IMR-90 (cell line): Measurements from ENCODE around the gene LRRC8C. TPM values are rescaled to one million over a fixed set of nuclear protein-coding genes. Genes with fewer than 3 reads are reported as not detected.

Experiments
- ATAC-seq: fragments of 200-7000 bp; cut with Tn5 transposase; 2 replicates; pipeline ENCODE4 v1.9.1; 2020; ENCODE audit warnings: low read depth, mild to moderate bottlenecking, moderate library complexity
- BruUV-seq: library from RNA; stranded (reverse); fragments of 400-500 nt; replicated peaks from 2 replicates; lab custom pipeline; 2021; lab: Mats Ljungman, UMichigan
- CTCF ChIA-PET: fragments of 300-600 bp; formaldehyde crosslinking; extraction: SDS; loops from one replicate; lab custom pipeline; 2021; ENCODE audit warnings: antibody characterized with exemption; lab: Yijun Ruan, JAX
- POLR2A ChIA-PET: fragments of 300-600 bp; sonication (Branson Sonifier 250); formaldehyde crosslinking; loops from one replicate; lab custom pipeline; 2022; ENCODE audit warnings: antibody characterized with exemption; ENCODE audit not compliant: unreplicated experiment; lab: Charles Lee
- DNase-seq: peaks from one replicate; pipeline ENCODE4 v3.0.0; 2013
- H2AFZ ChIP-seq: replicated peaks from 2 replicates; pipeline ENCODE3; 2013; ENCODE audit warnings: low read length, mild to moderate bottlenecking; ENCODE audit not compliant: poor library complexity
- H2AK5ac ChIP-seq: 2 replicates; pipeline ENCODE4 v1.6.1; 2013; ENCODE audit warnings: low read depth, low read length, inconsistent platforms
- H2AK9ac ChIP-seq: replicated peaks from 2 replicates; pipeline ENCODE3; 2013; ENCODE audit warnings: mild to moderate bottlenecking, low read depth, low read length, moderate library complexity; ENCODE audit not compliant: poor library complexity
- H2BK120ac ChIP-seq: 2 replicates; pipeline ENCODE4 v1.6.1; 2013; ENCODE audit warnings: low read depth, low read length, inconsistent platforms
- H2BK15ac ChIP-seq: 3 replicates; pipeline ENCODE4 v1.6.1; 2013; ENCODE audit warnings: low read depth, low read length, inconsistent platforms
- H2BK20ac ChIP-seq: 2 replicates; pipeline ENCODE4 v1.6.1; 2013; ENCODE audit warnings: low read depth, mild to moderate bottlenecking, inconsistent platforms, low read length, moderate library complexity
- H2BK5ac ChIP-seq: 2 replicates; pipeline ENCODE4 v1.6.1; 2013; ENCODE audit warnings: mild to moderate bottlenecking, low read depth, low read length, inconsistent platforms; ENCODE audit not compliant: poor library complexity, severe bottlenecking
- H3K14ac ChIP-seq: replicated peaks from 2 replicates; pipeline ENCODE4 v1.6.1; 2013; ENCODE audit warnings: low read depth, low read length, inconsistent platforms
- H3K18ac ChIP-seq: 2 replicates; pipeline ENCODE4 v1.6.1; 2013; ENCODE audit warnings: low read depth, low read length, control low read depth
- H3K23ac ChIP-seq: 2 replicates; pipeline ENCODE4 v1.6.1; 2013; ENCODE audit warnings: low read depth, low read length, inconsistent platforms
- H3K27ac ChIP-seq: 2 replicates; pipeline ENCODE4 v1.5.1; 2013; ENCODE audit warnings: mild to moderate bottlenecking, control low read depth, low read length; ENCODE audit not compliant: insufficient read depth
- H3K27me3 ChIP-seq: 2 replicates; pipeline ENCODE4 v1.6.1; 2013; ENCODE audit warnings: low read length; ENCODE audit not compliant: control insufficient read depth, insufficient read depth
- H3K36me3 ChIP-seq: 2 replicates; pipeline ENCODE4 v1.6.1; 2013; ENCODE audit warnings: low read length, mixed read lengths; ENCODE audit not compliant: control insufficient read depth, insufficient read depth
- H3K4ac ChIP-seq: 2 replicates; pipeline ENCODE4 v1.6.1; 2013; ENCODE audit warnings: low read depth, low read length, inconsistent platforms
- H3K4me1 ChIP-seq: 2 replicates; pipeline ENCODE4 v1.6.1; 2013; ENCODE audit warnings: low read length, mixed read lengths; ENCODE audit not compliant: control insufficient read depth, insufficient read depth
- H3K4me2 ChIP-seq: 2 replicates; pipeline ENCODE4 v1.6.1; 2013; ENCODE audit warnings: low read depth, mild to moderate bottlenecking, control low read depth, low read length, moderate library complexity
- H3K4me3 ChIP-seq: 2 replicates; pipeline ENCODE4 v1.5.1; 2013; ENCODE audit warnings: low read depth, mild to moderate bottlenecking, control low read depth, low read length, moderate library complexity; ENCODE audit not compliant: insufficient read depth
- H3K56ac ChIP-seq: 2 replicates; pipeline ENCODE4 v1.6.1; 2013; ENCODE audit warnings: low read length, inconsistent platforms; ENCODE audit not compliant: insufficient read depth; ENCODE audit errors: extremely low read depth
- H3K79me1 ChIP-seq, 2 experiments: 2 replicates each; pipeline ENCODE4 v1.6.1; 2013; ENCODE audit warnings: low read length in 2 of 2, inconsistent platforms in 1 of 2, low read depth in 1 of 2
- H3K9ac ChIP-seq: 2 replicates; pipeline ENCODE4 v1.6.1; 2013; ENCODE audit warnings: low read depth, low read length, control low read depth
- H3K9me1 ChIP-seq: 2 replicates; pipeline ENCODE4 v1.6.1; 2013; ENCODE audit warnings: low read length, inconsistent platforms; ENCODE audit not compliant: insufficient read depth
- H3K9me3 ChIP-seq: 2 replicates; pipeline ENCODE4 v1.6.1; 2013; ENCODE audit warnings: low read length; ENCODE audit not compliant: control insufficient read depth, insufficient read depth
- H4K20me1 ChIP-seq: 2 replicates; pipeline ENCODE4 v1.6.1; 2013; ENCODE audit warnings: low read length, inconsistent platforms; ENCODE audit not compliant: insufficient read depth
- H4K5ac ChIP-seq: 2 replicates; pipeline ENCODE4 v1.6.1; 2013; ENCODE audit warnings: mild to moderate bottlenecking, low read depth, low read length, control low read depth
- H4K8ac ChIP-seq, 2 experiments: 2 replicates each; pipeline ENCODE4 v1.6.1; 2013; ENCODE audit warnings: low read depth in 2 of 2, low read length in 2 of 2, control low read depth in 1 of 2, inconsistent platforms in 1 of 2
- H4K91ac ChIP-seq: 2 replicates; pipeline ENCODE4 v1.6.1; 2013; ENCODE audit warnings: low read depth, low read length, inconsistent platforms; ENCODE audit not compliant: insufficient read depth
- BHLHE40 ChIP-seq: fragments of 150-350 bp; IDR thresholded peaks from 2 replicates; pipeline ENCODE4 v1.6.1; 2016; ENCODE audit warnings: mild to moderate bottlenecking, low read depth, low read length
- CEBPB ChIP-seq: IDR thresholded peaks from 2 replicates; pipeline ENCODE4 v1.6.1; 2012; ENCODE audit warnings: low read depth, low read length, improper control_type of control experiment
- CHD1 ChIP-seq: IDR thresholded peaks from 2 replicates; pipeline ENCODE4 v1.6.1; 2012; ENCODE audit warnings: low read depth, low read length, improper control_type of control experiment
- ELK1 ChIP-seq: fragments of 150-350 bp; IDR thresholded peaks from 2 replicates; pipeline ENCODE4 v1.6.1; 2016; ENCODE audit warnings: low read depth, mild to moderate bottlenecking, low read length, moderate library complexity, borderline replicate concordance
- FOS ChIP-seq: fragments of 150-350 bp; IDR thresholded peaks from 2 replicates; pipeline ENCODE4 v1.6.1; 2016; ENCODE audit warnings: low read depth, low read length
- MAFK ChIP-seq: IDR thresholded peaks from 2 replicates; pipeline ENCODE4 v1.6.1; 2012; ENCODE audit warnings: low read depth, low read length, improper control_type of control experiment
- MAZ ChIP-seq: IDR thresholded peaks from 2 replicates; pipeline ENCODE4 v1.6.1; 2012; ENCODE audit warnings: low read depth, mild to moderate bottlenecking, low read length, improper control_type of control experiment, moderate library complexity, borderline replicate concordance
- MXI1 ChIP-seq: IDR thresholded peaks from 2 replicates; pipeline ENCODE4 v1.6.1; 2012; ENCODE audit warnings: low read depth, mild to moderate bottlenecking, low read length, moderate library complexity, borderline replicate concordance
- NFE2L2 ChIP-seq: fragments of 150-350 bp; IDR thresholded peaks from 2 replicates; pipeline ENCODE4 v1.6.1; 2016; ENCODE audit warnings: low read depth, mild to moderate bottlenecking, low read length
- POLR2A ChIP-seq: IDR thresholded peaks from 2 replicates; pipeline ENCODE4 v1.6.1; 2012; ENCODE audit warnings: mild to moderate bottlenecking, low read depth, low read length
- RAD21 ChIP-seq: IDR thresholded peaks from 2 replicates; pipeline ENCODE4 v1.6.1; 2012; ENCODE audit warnings: low read length, improper control_type of control experiment
- RCOR1 ChIP-seq: IDR thresholded peaks from 2 replicates; pipeline ENCODE4 v1.6.1; 2012; ENCODE audit warnings: mild to moderate bottlenecking, low read length, improper control_type of control experiment; ENCODE audit not compliant: insufficient replicate concordance
- RFX5 ChIP-seq: IDR thresholded peaks from 2 replicates; pipeline ENCODE4 v1.8.0; 2012; ENCODE audit warnings: low read depth, mild to moderate bottlenecking, low read length, moderate library complexity
- SMC3 ChIP-seq: fragments of 150-350 bp; IDR thresholded peaks from 2 replicates; pipeline ENCODE4 v1.6.1; 2016; ENCODE audit warnings: low read depth, mild to moderate bottlenecking, antibody characterized with exemption, low read length, moderate library complexity
- WGBS, 2 experiments: methylation state at CpG; one replicate each; pipeline versions ENCODE4 v1.1.5 to v1.1.7; 2013; ENCODE audit warnings: missing lambda C conversion rate in 2 of 2; ENCODE audit not compliant: insufficient read length in 1 of 2; ENCODE audit errors: extremely low coverage in 2 of 2; 5-methylcytosine and 5-hydroxymethylcytosine counted together
- dilution Hi-C: fragments of 300-500 bp; cut with HindIII; formaldehyde crosslinking; loops from one replicate; pipeline ENCODE4 v1.14.3; 2018; ENCODE audit warnings: low sequenced_read_pairs; ENCODE audit not compliant: unreplicated experiment
- in situ Hi-C: fragments of 300-500 bp; cut with MboI; formaldehyde crosslinking; loops from 3 replicates; pipeline ENCODE4 v1.14.3; 2019; ENCODE audit warnings: low sequenced_read_pairs, inconsistent platforms, mixed read lengths
- intact Hi-C: fragments of 100-400 bp; cut with micrococcal nuclease; formaldehyde crosslinking; loops from 2 replicates; pipeline ENCODE4 v1.10.0; 2022
- polyA plus RNA-seq, 3 experiments: library from polyadenylated mRNA; depleted of rRNA; stranded (reverse); fragments of >200 nt; gene quantifications; 2 replicates each; pipeline ENCODE4 v1.2.3, GENCODE V29; 2012; ENCODE audit warnings: low replicate concordance in 1 of 3
- total RNA-seq: library from RNA; depleted of rRNA; stranded (reverse); fragments of >200 nt; gene quantifications from 2 replicates; pipeline ENCODE4 v1.2.3, GENCODE V29; 2012
- TF ChIP-seq, protein P1 (sequence below): conservative IDR thresholded peaks from 2 replicates; pipeline ENCODE4 v1.5.1; 2012; ENCODE audit warnings: mild to moderate bottlenecking, low read depth, low read length, improper control_type of control experiment
- TF ChIP-seq, protein P2 (sequence below): fragments of 150-350 bp; IDR thresholded peaks from 2 replicates; pipeline ENCODE4 v1.6.1; 2017; ENCODE audit warnings: mild to moderate bottlenecking, antibody characterized with exemption, low read length, low read depth

The LRRC8C gene
- total and polyA plus RNA-seq, 2 of the 4 experiments (the other 2 are of a cell fraction): 6.5 to 12.9 TPM

- Histone ChIP-seq H2BK15ac (no peak overlapping the region), H2AK9ac (no peak overlapping the region), H2AFZ (no peak overlapping the region), H3K4ac (no peak overlapping the region), H4K91ac (no peak overlapping the region), H3K56ac (no peak overlapping the region), H4K8ac (no peak overlapping the region), H3K36me3 (peaks cover 21% of the 10 kb centered on the region), H3K4me2 (no peak overlapping the region), H3K27me3 (no peaks in the 10 kb centered on the region), H2BK120ac (no peak overlapping the region), H2BK5ac (no peak overlapping the region), H3K9me1 (no peaks in the 10 kb centered on the region), H3K18ac (no peak overlapping the region), H3K27ac (no peak overlapping the region), H4K20me1 (no peaks in the 10 kb centered on the region), H3K14ac (no peak overlapping the region), H2BK20ac (no peak overlapping the region), H3K4me3 (no peak overlapping the region), H2AK5ac (no peak overlapping the region), H3K79me1 (peaks cover 16 to 36% of the 10 kb centered on the region in 2 experiments; a peak in 3 of 4 replicates), H3K4me1 (peaks cover 4% of the 10 kb centered on the region), H3K9ac (no peak overlapping the region), H4K5ac (no peak overlapping the region), H3K9me3 (no peaks in the 10 kb centered on the region), H3K23ac (no peak overlapping the region)
- intact Hi-C loops (no loop called here), dilution Hi-C loops (no loop called here), in situ Hi-C loops (no loop called here)
- WGBS, 2 experiments: no CpG with 5 or more reads among the region's 1 CpG
- CTCF ChIA-PET: no interaction called here
- no TSS peak for BruUV-seq
- TF ChIP-seq, protein P1, sequence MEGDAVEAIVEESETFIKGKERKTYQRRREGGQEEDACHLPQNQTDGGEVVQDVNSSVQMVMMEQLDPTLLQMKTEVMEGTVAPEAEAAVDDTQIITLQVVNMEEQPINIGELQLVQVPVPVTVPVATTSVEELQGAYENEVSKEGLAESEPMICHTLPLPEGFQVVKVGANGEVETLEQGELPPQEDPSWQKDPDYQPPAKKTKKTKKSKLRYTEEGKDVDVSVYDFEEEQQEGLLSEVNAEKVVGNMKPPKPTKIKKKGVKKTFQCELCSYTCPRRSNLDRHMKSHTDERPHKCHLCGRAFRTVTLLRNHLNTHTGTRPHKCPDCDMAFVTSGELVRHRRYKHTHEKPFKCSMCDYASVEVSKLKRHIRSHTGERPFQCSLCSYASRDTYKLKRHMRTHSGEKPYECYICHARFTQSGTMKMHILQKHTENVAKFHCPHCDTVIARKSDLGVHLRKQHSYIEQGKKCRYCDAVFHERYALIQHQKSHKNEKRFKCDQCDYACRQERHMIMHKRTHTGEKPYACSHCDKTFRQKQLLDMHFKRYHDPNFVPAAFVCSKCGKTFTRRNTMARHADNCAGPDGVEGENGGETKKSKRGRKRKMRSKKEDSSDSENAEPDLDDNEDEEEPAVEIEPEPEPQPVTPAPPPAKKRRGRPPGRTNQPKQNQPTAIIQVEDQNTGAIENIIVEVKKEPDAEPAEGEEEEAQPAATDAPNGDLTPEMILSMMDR: no peak
- TF ChIP-seq POLR2A (no peak), RFX5 (no peak), RAD21 (no peak), MAZ (no peak), MXI1 (no peak), MAFK (no peak), FOS (no peak), BHLHE40 (no peak), CHD1 (no peak), CEBPB (no peak), SMC3 (no peak), RCOR1 (no peak), ELK1 (no peak), NFE2L2 (no peak)
- TF ChIP-seq, protein P2, sequence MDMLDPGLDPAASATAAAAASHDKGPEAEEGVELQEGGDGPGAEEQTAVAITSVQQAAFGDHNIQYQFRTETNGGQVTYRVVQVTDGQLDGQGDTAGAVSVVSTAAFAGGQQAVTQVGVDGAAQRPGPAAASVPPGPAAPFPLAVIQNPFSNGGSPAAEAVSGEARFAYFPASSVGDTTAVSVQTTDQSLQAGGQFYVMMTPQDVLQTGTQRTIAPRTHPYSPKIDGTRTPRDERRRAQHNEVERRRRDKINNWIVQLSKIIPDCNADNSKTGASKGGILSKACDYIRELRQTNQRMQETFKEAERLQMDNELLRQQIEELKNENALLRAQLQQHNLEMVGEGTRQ: no peak
- POLR2A ChIA-PET: no interaction called here
- DNase-seq (no peak), ATAC-seq (no peak)
Observed at GRCh38 chr1:89715677-89716076, 82.8 kb downstream of the LRRC8C start.
